Nephron progenitor cell (in vitro differentiated cells): ENCODE data around the gene WDR88.
"Not testable (repeated sequence)": the region's sequence is repeated elsewhere in the genome, so short reads cannot be mapped to it uniquely, and the experiment has no call there.

Experiments used
- DNase-seq: peaks from one replicate; pipeline ENCODE4 v3.0.0; 2021
- H3K27ac Mint-ChIP-seq: 2 replicates; pipeline ENCODE4 v1.8.0; 2021; ENCODE audit warnings: mild to moderate bottlenecking, moderate library complexity, mixed read lengths
- H3K27me3 Mint-ChIP-seq: 2 replicates; pipeline ENCODE4 v1.8.0; 2021; ENCODE audit warnings: mild to moderate bottlenecking, low read depth, mixed read lengths; ENCODE audit not compliant: poor library complexity
- H3K36me3 Mint-ChIP-seq: 2 replicates; pipeline ENCODE4 v1.8.0; 2021; ENCODE audit warnings: low read depth, mixed read lengths
- H3K4me1 Mint-ChIP-seq: 2 replicates; pipeline ENCODE4 v1.8.0; 2021; ENCODE audit warnings: mixed read lengths
- H3K4me3 Mint-ChIP-seq: 2 replicates; pipeline ENCODE4 v1.8.0; 2021; ENCODE audit warnings: mild to moderate bottlenecking, moderate library complexity, mixed read lengths
- H3K9me3 Mint-ChIP-seq: 2 replicates; pipeline ENCODE4 v1.8.0; 2021; ENCODE audit warnings: mild to moderate bottlenecking, moderate library complexity, mixed read lengths
- CTCF ChIP-seq: fragments of 200-600 bp; sonication (generic); IDR thresholded peaks from 2 replicates; pipeline ENCODE4 v1.5.0; 2021; ENCODE audit warnings: antibody characterized with exemption

The WDR88 gene

GRCh38 chr19:33147538-33147937 lies 15.6 kb downstream of the WDR88 start:
- no peaks in the 10 kb centered on the region for H3K36me3 Mint-ChIP-seq
- H3K27ac Mint-ChIP-seq = no peak overlapping the region
- no peak overlapping the region for H3K4me3 Mint-ChIP-seq
- H3K4me1 Mint-ChIP-seq = peaks cover 11% of the 10 kb centered on the region
- no peaks in the 10 kb centered on the region for H3K9me3 Mint-ChIP-seq
- peaks cover 21% of the 10 kb centered on the region for H3K27me3 Mint-ChIP-seq
- DNase-seq = no peak
- no peak for TF ChIP-seq CTCF

- Mint-ChIP-seq H3K9me3 (no peaks in the 10 kb centered on the region), H3K4me1 (no peaks in the 10 kb centered on the region), H3K4me3 (no peak overlapping the region), H3K27me3 (peaks cover 26% of the 10 kb centered on the region), H3K36me3 (no peaks in the 10 kb centered on the region), H3K27ac (no peak overlapping the region)
- TF ChIP-seq CTCF = no peak
- no peak for DNase-seq
These were observed 19.1 kb downstream of the WDR88 start for GRCh38 chr19:33150852-33151518.

GRCh38 chr19:33152176-33152575 lies 20.3 kb downstream of the WDR88 start:
- no peaks in the 10 kb centered on the region for H3K36me3 Mint-ChIP-seq

GRCh38 chr19:33152625-33153024 lies 20.7 kb downstream of the WDR88 start:
- not testable (repeated sequence) for H3K4me3 Mint-ChIP-seq, H3K9me3 Mint-ChIP-seq, DNase-seq, H3K4me1 Mint-ChIP-seq, H3K27ac Mint-ChIP-seq, H3K36me3 Mint-ChIP-seq
- H3K27me3 Mint-ChIP-seq = peaks cover 22% of the 10 kb centered on the region

More at GRCh38 chr19:33152176-33152575, 20.3 kb downstream of the WDR88 start:
- Mint-ChIP-seq H3K9me3 (no peaks in the 10 kb centered on the region), H3K27ac (no peak overlapping the region), H3K4me3 (no peak overlapping the region), H3K4me1 (no peaks in the 10 kb centered on the region), H3K27me3 (peaks cover 22% of the 10 kb centered on the region)
- no peak for DNase-seq
- no peak for TF ChIP-seq CTCF

- not testable (repeated sequence) for H3K4me1 Mint-ChIP-seq, DNase-seq
These were observed 22.4 kb downstream of the WDR88 start for GRCh38 chr19:33154313-33154712.

GRCh38 chr19:33156334-33156733 lies 24.4 kb downstream of the WDR88 start:
- no peak for DNase-seq
- Mint-ChIP-seq H3K4me3 (no peak overlapping the region), H3K36me3 (peaks cover 14% of the 10 kb centered on the region), H3K27ac (no peak overlapping the region), H3K4me1 (no peaks in the 10 kb centered on the region), H3K9me3 (peaks cover 9% of the 10 kb centered on the region), H3K27me3 (peaks cover 8% of the 10 kb centered on the region)
- no peak for TF ChIP-seq CTCF

More at GRCh38 chr19:33154313-33154712, 22.4 kb downstream of the WDR88 start:
- H3K9me3 Mint-ChIP-seq, H3K27ac Mint-ChIP-seq, H3K36me3 Mint-ChIP-seq, H3K4me3 Mint-ChIP-seq: not testable (repeated sequence)
- H3K27me3 Mint-ChIP-seq = peaks cover 14% of the 10 kb centered on the region

- Mint-ChIP-seq H3K27me3 (peaks cover 4% of the 10 kb centered on the region), H3K27ac (no peak overlapping the region), H3K4me3 (no peak overlapping the region), H3K9me3 (peaks cover 9% of the 10 kb centered on the region), H3K4me1 (peaks cover 5% of the 10 kb centered on the region), H3K36me3 (peaks cover 14% of the 10 kb centered on the region)
- no peak for DNase-seq
- no peak for TF ChIP-seq CTCF
These were observed 26.0 kb downstream of the WDR88 start for GRCh38 chr19:33157906-33158305.
